WTC11 (cell line): Measurements from ENCODE around the gene HPX. TPM values are rescaled to one million over a fixed set of nuclear protein-coding genes. Genes with fewer than 3 reads are reported as not detected.
A peak's percentile ranks its signal among the peaks of the same experiment; 100 is the strongest.
"Not testable (repeated sequence)": the region's sequence is repeated elsewhere in the genome, so short reads cannot be mapped to it uniquely, and the experiment has no call there.

Experiments
- ATAC-seq: fragments of 200-7000 bp; cut with Tn5 transposase; 2 replicates; pipeline ENCODE4 v1.10.0; 2021; ENCODE audit warnings: mild to moderate bottlenecking, moderate library complexity
- CTCF ChIA-PET: fragments of 300-600 bp; sonication (Branson Sonifier 250); formaldehyde crosslinking; loops from one replicate; lab custom pipeline; 2021; ENCODE audit warnings: antibody characterized with exemption; lab: Charles Lee
- POLR2A ChIA-PET: fragments of 350-600 bp; sonication (Branson Sonifier 250); formaldehyde crosslinking; loops from one replicate; lab custom pipeline; 2021; ENCODE audit warnings: antibody characterized with exemption; lab: Charles Lee
- DNase-seq: peaks from one replicate; pipeline ENCODE4 v3.0.0; 2021; ENCODE audit warnings: low spot score
- H3K27ac Mint-ChIP-seq: 2 replicates; pipeline ENCODE4 v1.8.0; 2021; ENCODE audit warnings: mixed read lengths
- H3K27me3 Mint-ChIP-seq: 2 replicates; pipeline ENCODE4 v1.8.0; 2021; ENCODE audit warnings: low read depth, mild to moderate bottlenecking, moderate library complexity, mixed read lengths
- H3K36me3 Mint-ChIP-seq: 2 replicates; pipeline ENCODE4 v1.8.0; 2021; ENCODE audit warnings: mixed read lengths
- H3K4me1 Mint-ChIP-seq: 2 replicates; pipeline ENCODE4 v1.8.0; 2022; ENCODE audit warnings: mixed read lengths
- H3K4me3 Mint-ChIP-seq: 2 replicates; pipeline ENCODE4 v1.8.0; 2021; ENCODE audit warnings: mild to moderate bottlenecking, moderate library complexity, mixed read lengths
- H3K9me3 Mint-ChIP-seq: 2 replicates; pipeline ENCODE4 v1.8.0; 2021; ENCODE audit warnings: mixed read lengths
- ATF1 ChIP-seq: sonication (generic); formaldehyde crosslinking; IDR thresholded peaks from 2 replicates; pipeline ENCODE4 v1.8.1; 2023; ENCODE audit warnings: mild to moderate bottlenecking, moderate library complexity, missing genetic modification reagents
- ESRRA ChIP-seq: sonication (generic); formaldehyde crosslinking; IDR thresholded peaks from 2 replicates; pipeline ENCODE4 v1.8.1; 2022; ENCODE audit warnings: mild to moderate bottlenecking, missing genetic modification reagents, borderline replicate concordance
- FOXP1 ChIP-seq: sonication (generic); formaldehyde crosslinking; IDR thresholded peaks from 2 replicates; pipeline ENCODE4 v1.8.0; 2022; ENCODE audit warnings: missing genetic modification reagents, mild to moderate bottlenecking, moderate library complexity, borderline replicate concordance
- JAZF1 ChIP-seq: fragments of 250-450 bp; sonication (Bioruptor Pico); IDR thresholded peaks from 2 replicates; pipeline ENCODE4 v1.9.0; 2021; ENCODE audit warnings: moderate library complexity, mild to moderate bottlenecking, inconsistent platforms
- JUN ChIP-seq: sonication (generic); formaldehyde crosslinking; IDR thresholded peaks from 2 replicates; pipeline ENCODE4 v1.8.0; 2023; ENCODE audit warnings: mild to moderate bottlenecking, missing genetic modification reagents
- MXD4 ChIP-seq: fragments of 250-450 bp; sonication (Bioruptor Pico); IDR thresholded peaks from 2 replicates; pipeline ENCODE4 v1.8.0; 2021; ENCODE audit warnings: mild to moderate bottlenecking, moderate library complexity, borderline replicate concordance
- NFATC4 ChIP-seq: fragments of 250-450 bp; sonication (Bioruptor Pico); IDR thresholded peaks from 2 replicates; pipeline ENCODE4 v1.9.0; 2021; ENCODE audit warnings: mild to moderate bottlenecking
- NR3C1 ChIP-seq: sonication (generic); formaldehyde crosslinking; conservative IDR thresholded peaks from 2 replicates; pipeline ENCODE4 v1.8.1; 2023; ENCODE audit warnings: low read depth, mild to moderate bottlenecking, missing genetic modification reagents
- RELA ChIP-seq: sonication (generic); formaldehyde crosslinking; IDR thresholded peaks from 2 replicates; pipeline ENCODE4 v1.8.1; 2022; ENCODE audit warnings: missing genetic modification reagents, mild to moderate bottlenecking, borderline replicate concordance
- RORB ChIP-seq: fragments of 250-450 bp; sonication (Bioruptor Pico); IDR thresholded peaks from 2 replicates; pipeline ENCODE4 v1.9.0; 2021; ENCODE audit warnings: mild to moderate bottlenecking
- SOX15 ChIP-seq: fragments of 250-450 bp; sonication (Bioruptor Pico); IDR thresholded peaks from 2 replicates; pipeline ENCODE4 v1.9.0; 2021; ENCODE audit warnings: mild to moderate bottlenecking
- TCF7 ChIP-seq: sonication (generic); formaldehyde crosslinking; IDR thresholded peaks from 2 replicates; pipeline ENCODE4 v1.8.0; 2022; ENCODE audit warnings: mild to moderate bottlenecking, low read depth, missing genetic modification reagents, moderate library complexity
- ZNF138 ChIP-seq: sonication (generic); formaldehyde crosslinking; conservative IDR thresholded peaks from 2 replicates; pipeline ENCODE4 v1.8.1; 2022; ENCODE audit warnings: mild to moderate bottlenecking, moderate library complexity, missing genetic modification reagents
- ZNF423 ChIP-seq: fragments of 250-450 bp; sonication (Bioruptor Pico); IDR thresholded peaks from 2 replicates; pipeline ENCODE4 v2.1.2; 2022; ENCODE audit warnings: mild to moderate bottlenecking, moderate library complexity
- total RNA-seq: library from RNA; stranded (reverse); gene quantifications from 3 replicates; pipeline ENCODE4 v1.2.3, GENCODE V29; 2021
- TF ChIP-seq, protein P1 (sequence below): sonication (generic); formaldehyde crosslinking; IDR thresholded peaks from 2 replicates; pipeline ENCODE4 v1.8.1; 2023; ENCODE audit warnings: mild to moderate bottlenecking, missing genetic modification reagents, borderline replicate concordance
- TF ChIP-seq, protein P2 (sequence below): sonication (generic); formaldehyde crosslinking; IDR thresholded peaks from 2 replicates; pipeline ENCODE4 v1.8.1; 2023; ENCODE audit warnings: mild to moderate bottlenecking, moderate library complexity, missing genetic modification reagents
- TF ChIP-seq, protein P3 (sequence below): sonication (generic); formaldehyde crosslinking; IDR thresholded peaks from 2 replicates; pipeline ENCODE4 v1.8.1; 2023; ENCODE audit warnings: mild to moderate bottlenecking, missing genetic modification reagents, moderate library complexity
- TF ChIP-seq, protein P4 (sequence below): fragments of 250-450 bp; sonication (Bioruptor Pico); IDR thresholded peaks from 2 replicates; pipeline ENCODE4 v1.8.0; 2021; ENCODE audit warnings: mild to moderate bottlenecking
- TF ChIP-seq, protein P5 (sequence below): sonication (generic); formaldehyde crosslinking; IDR thresholded peaks from 2 replicates; pipeline ENCODE4 v1.8.1; 2023; ENCODE audit warnings: mild to moderate bottlenecking, missing genetic modification reagents, moderate library complexity
- TF ChIP-seq, protein P6 (sequence below): sonication (generic); formaldehyde crosslinking; IDR thresholded peaks from 2 replicates; pipeline ENCODE4 v1.8.1; 2022; ENCODE audit warnings: mild to moderate bottlenecking, moderate library complexity, missing genetic modification reagents
- TF ChIP-seq, protein P7 (sequence below): sonication (generic); formaldehyde crosslinking; IDR thresholded peaks from 2 replicates; pipeline ENCODE4 v1.8.1; 2022; ENCODE audit warnings: mild to moderate bottlenecking, missing genetic modification reagents, moderate library complexity, borderline replicate concordance

HPX gene
- total RNA-seq, 1 experiment from 2014 or later = 1.7 TPM

DNA sequence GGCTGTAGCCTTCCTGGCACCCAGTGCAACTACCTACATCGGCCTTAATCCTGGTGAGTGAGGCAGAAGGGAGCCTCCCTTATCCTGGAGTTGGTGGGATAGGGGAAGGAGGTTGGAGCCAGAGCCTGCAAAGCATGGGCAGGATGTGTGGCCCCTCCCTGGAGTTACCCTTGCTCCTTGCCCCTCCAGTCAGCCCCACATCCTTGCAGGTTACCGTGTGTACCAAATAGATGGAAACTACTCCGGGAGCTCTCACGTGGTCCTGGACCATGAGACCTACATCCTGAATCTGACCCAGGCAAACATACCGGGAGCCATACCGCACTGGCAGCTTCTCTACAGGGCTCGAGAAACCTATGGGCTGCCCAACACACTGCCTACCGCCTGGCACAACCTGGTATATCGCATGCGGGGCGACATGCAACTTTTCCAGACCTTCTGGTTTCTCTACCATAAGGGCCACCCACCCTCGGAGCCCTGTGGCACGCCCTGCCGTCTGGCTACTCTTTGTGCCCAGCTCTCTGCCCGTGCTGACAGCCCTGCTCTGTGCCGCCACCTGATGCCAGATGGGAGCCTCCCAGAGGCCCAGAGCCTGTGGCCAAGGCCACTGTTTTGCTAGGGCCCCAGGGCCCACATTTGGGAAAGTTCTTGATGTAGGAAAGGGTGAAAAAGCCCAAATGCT is 46.7 kb downstream of the HPX start (continued):
- TF ChIP-seq, protein P1, sequence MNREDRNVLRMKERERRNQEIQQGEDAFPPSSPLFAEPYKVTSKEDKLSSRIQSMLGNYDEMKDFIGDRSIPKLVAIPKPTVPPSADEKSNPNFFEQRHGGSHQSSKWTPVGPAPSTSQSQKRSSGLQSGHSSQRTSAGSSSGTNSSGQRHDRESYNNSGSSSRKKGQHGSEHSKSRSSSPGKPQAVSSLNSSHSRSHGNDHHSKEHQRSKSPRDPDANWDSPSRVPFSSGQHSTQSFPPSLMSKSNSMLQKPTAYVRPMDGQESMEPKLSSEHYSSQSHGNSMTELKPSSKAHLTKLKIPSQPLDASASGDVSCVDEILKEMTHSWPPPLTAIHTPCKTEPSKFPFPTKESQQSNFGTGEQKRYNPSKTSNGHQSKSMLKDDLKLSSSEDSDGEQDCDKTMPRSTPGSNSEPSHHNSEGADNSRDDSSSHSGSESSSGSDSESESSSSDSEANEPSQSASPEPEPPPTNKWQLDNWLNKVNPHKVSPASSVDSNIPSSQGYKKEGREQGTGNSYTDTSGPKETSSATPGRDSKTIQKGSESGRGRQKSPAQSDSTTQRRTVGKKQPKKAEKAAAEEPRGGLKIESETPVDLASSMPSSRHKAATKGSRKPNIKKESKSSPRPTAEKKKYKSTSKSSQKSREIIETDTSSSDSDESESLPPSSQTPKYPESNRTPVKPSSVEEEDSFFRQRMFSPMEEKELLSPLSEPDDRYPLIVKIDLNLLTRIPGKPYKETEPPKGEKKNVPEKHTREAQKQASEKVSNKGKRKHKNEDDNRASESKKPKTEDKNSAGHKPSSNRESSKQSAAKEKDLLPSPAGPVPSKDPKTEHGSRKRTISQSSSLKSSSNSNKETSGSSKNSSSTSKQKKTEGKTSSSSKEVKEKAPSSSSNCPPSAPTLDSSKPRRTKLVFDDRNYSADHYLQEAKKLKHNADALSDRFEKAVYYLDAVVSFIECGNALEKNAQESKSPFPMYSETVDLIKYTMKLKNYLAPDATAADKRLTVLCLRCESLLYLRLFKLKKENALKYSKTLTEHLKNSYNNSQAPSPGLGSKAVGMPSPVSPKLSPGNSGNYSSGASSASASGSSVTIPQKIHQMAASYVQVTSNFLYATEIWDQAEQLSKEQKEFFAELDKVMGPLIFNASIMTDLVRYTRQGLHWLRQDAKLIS (CRISPR knock-in tag) = no peak
- TF ChIP-seq, protein P2, sequence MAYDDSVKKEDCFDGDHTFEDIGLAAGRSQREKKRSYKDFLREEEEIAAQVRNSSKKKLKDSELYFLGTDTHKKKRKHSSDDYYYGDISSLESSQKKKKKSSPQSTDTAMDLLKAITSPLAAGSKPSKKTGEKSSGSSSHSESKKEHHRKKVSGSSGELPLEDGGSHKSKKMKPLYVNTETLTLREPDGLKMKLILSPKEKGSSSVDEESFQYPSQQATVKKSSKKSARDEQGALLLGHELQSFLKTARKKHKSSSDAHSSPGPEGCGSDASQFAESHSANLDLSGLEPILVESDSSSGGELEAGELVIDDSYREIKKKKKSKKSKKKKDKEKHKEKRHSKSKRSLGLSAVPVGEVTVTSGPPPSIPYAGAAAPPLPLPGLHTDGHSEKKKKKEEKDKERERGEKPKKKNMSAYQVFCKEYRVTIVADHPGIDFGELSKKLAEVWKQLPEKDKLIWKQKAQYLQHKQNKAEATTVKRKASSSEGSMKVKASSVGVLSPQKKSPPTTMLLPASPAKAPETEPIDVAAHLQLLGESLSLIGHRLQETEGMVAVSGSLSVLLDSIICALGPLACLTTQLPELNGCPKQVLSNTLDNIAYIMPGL (CRISPR knock-in tag) = no peak
- TF ChIP-seq ZNF423 (CRISPR knock-in tag) = no peak
- TF ChIP-seq ATF1 = no peak
- TF ChIP-seq TCF7 (CRISPR knock-in tag) = no peak
- TF ChIP-seq, protein P3, sequence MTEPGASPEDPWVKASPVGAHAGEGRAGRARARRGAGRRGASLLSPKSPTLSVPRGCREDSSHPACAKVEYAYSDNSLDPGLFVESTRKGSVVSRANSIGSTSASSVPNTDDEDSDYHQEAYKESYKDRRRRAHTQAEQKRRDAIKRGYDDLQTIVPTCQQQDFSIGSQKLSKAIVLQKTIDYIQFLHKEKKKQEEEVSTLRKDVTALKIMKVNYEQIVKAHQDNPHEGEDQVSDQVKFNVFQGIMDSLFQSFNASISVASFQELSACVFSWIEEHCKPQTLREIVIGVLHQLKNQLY (CRISPR knock-in tag) = no peak
- no peak for TF ChIP-seq RORB (CRISPR knock-in tag)
- no peak for TF ChIP-seq ESRRA
- TF ChIP-seq FOXP1 (CRISPR knock-in tag) = no peak
- no peak for TF ChIP-seq NFATC4
- TF ChIP-seq JUN (CRISPR knock-in tag) = no peak
- TF ChIP-seq MXD4 = no peak
- no peak for TF ChIP-seq ZNF138
- no peak for TF ChIP-seq JAZF1 (CRISPR knock-in tag)
- TF ChIP-seq, protein P4, sequence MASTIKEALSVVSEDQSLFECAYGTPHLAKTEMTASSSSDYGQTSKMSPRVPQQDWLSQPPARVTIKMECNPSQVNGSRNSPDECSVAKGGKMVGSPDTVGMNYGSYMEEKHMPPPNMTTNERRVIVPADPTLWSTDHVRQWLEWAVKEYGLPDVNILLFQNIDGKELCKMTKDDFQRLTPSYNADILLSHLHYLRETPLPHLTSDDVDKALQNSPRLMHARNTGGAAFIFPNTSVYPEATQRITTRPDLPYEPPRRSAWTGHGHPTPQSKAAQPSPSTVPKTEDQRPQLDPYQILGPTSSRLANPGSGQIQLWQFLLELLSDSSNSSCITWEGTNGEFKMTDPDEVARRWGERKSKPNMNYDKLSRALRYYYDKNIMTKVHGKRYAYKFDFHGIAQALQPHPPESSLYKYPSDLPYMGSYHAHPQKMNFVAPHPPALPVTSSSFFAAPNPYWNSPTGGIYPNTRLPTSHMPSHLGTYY (CRISPR knock-in tag) = no peak

DNA sequence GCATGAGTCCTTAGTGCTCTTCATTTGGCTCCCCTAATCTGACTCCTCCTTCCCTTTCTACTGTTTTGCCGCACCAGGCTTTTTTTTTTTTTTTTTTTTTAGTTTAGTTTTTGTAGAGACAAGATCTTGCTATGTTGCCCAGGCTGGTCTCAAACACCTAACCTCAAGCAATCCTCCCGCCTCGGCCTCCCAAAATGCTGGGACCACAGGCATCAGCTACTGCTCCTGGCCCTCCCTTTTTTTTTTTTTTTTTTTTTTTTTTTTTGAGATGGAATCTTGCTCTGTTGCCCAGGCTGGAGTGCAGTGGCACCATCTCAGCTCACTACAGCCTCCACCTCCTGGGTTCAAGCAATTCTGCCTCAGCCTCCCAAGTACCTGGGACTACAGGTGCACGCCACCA is 48.5 kb downstream of the HPX start:
- H3K9me3 Mint-ChIP-seq, ATAC-seq, H3K4me3 Mint-ChIP-seq, POLR2A ChIA-PET, H3K27ac Mint-ChIP-seq, DNase-seq, H3K36me3 Mint-ChIP-seq: not testable (repeated sequence)
- H3K4me1 Mint-ChIP-seq = peaks cover 21% of the 10 kb centered on the region
- peaks cover 13% of the 10 kb centered on the region for H3K27me3 Mint-ChIP-seq
- CTCF ChIA-PET = interaction anchor here (1.6 to 6.7 kb wide), 2 partner anchors 14 to 51 kb away, joined by 5 to 57 read pairs; no protein-coding TSS in a partner anchor

DNA sequence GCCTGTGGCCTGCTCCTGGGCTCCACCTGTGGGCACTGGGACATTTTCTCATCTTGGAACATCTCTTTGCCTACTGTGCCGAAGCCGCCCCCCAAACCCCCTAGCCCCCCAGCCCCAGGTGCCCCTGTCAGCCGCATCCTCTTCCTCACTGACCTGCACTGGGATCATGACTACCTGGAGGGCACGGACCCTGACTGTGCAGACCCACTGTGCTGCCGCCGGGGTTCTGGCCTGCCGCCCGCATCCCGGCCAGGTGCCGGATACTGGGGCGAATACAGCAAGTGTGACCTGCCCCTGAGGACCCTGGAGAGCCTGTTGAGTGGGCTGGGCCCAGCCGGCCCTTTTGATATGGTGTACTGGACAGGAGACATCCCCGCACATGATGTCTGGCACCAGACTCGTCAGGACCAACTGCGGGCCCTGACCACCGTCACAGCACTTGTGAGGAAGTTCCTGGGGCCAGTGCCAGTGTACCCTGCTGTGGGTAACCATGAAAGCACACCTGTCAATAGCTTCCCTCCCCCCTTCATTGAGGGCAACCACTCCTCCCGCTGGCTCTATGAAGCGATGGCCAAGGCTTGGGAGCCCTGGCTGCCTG is 49.2 kb downstream of the HPX start:
- CTCF ChIA-PET = interaction anchor here (1.1 to 6.7 kb wide), 5 partner anchors 13 to 91 kb away, joined by 3 to 57 read pairs (median 18); no protein-coding TSS in a partner anchor
- TF ChIP-seq TCF7 (CRISPR knock-in tag) (no peak), NR3C1 (CRISPR knock-in tag) (no peak), FOXP1 (CRISPR knock-in tag) (no peak), RELA (CRISPR knock-in tag) (no peak), SOX15 (no peak)
- TF ChIP-seq, protein P5, sequence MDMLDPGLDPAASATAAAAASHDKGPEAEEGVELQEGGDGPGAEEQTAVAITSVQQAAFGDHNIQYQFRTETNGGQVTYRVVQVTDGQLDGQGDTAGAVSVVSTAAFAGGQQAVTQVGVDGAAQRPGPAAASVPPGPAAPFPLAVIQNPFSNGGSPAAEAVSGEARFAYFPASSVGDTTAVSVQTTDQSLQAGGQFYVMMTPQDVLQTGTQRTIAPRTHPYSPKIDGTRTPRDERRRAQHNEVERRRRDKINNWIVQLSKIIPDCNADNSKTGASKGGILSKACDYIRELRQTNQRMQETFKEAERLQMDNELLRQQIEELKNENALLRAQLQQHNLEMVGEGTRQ (CRISPR knock-in tag) = no peak
- TF ChIP-seq, protein P6, sequence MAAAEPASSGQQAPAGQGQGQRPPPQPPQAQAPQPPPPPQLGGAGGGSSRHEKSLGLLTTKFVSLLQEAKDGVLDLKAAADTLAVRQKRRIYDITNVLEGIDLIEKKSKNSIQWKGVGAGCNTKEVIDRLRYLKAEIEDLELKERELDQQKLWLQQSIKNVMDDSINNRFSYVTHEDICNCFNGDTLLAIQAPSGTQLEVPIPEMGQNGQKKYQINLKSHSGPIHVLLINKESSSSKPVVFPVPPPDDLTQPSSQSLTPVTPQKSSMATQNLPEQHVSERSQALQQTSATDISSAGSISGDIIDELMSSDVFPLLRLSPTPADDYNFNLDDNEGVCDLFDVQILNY (CRISPR knock-in tag) = no peak
- TF ChIP-seq, protein P7, sequence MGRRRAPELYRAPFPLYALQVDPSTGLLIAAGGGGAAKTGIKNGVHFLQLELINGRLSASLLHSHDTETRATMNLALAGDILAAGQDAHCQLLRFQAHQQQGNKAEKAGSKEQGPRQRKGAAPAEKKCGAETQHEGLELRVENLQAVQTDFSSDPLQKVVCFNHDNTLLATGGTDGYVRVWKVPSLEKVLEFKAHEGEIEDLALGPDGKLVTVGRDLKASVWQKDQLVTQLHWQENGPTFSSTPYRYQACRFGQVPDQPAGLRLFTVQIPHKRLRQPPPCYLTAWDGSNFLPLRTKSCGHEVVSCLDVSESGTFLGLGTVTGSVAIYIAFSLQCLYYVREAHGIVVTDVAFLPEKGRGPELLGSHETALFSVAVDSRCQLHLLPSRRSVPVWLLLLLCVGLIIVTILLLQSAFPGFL (CRISPR knock-in tag) = no peak
- H3K27ac Mint-ChIP-seq = no peak overlapping the region
- H3K4me1 Mint-ChIP-seq = peaks cover 21% of the 10 kb centered on the region
- POLR2A ChIA-PET = no interaction called here
- H3K27me3 Mint-ChIP-seq = peaks cover 13% of the 10 kb centered on the region
- no peaks in the 10 kb centered on the region for H3K9me3 Mint-ChIP-seq
- H3K4me3 Mint-ChIP-seq = peak overlapping the region; percentile 92; the same call in 1 of the 2 replicates
- no peak for DNase-seq
- H3K36me3 Mint-ChIP-seq = no peaks in the 10 kb centered on the region
- ATAC-seq = no peak
